HG03432 (cell line): Measurements from ENCODE around the gene TRMT1.
"Not testable (repeated sequence)": the region's sequence is repeated elsewhere in the genome, so short reads cannot be mapped to it uniquely, and the experiment has no call there.

Experiments
- ATAC-seq: cut with Tn5 transposase; IDR thresholded peaks from one replicate; pipeline ENCODE4 v1.9.1; 2021; ENCODE audit warnings: mild to moderate bottlenecking, moderate library complexity; ENCODE audit not compliant: unreplicated experiment

The TRMT1 gene

GRCh38 chr19:13116282-13117175, at the start of gene TRMT1:
TSS of gene TRMT1 (minus strand) at chr19:13116740. CDS start at chr19:13116399, 341 bp downstream.
- ATAC-seq: peak; percentile 52

DNA sequence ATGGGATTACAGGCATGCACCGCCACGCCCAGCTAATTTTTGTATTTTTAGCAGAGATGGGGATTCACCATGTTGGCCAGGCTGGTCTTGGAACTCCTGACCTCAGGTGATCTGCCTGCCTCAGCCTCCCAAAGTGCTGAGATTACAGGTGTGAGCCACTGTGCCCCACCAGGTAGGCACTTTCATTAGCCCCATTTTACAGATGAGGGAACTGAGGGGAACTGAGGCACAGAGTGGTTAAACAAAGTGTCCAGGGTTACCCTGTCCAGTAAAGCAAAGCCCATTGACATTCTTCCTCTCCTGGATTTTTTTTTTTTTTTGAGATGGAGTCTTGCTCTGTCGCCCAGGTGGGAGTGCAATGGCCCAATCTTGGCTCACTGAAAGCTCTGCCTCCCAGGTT, 49.6 kb upstream of the TRMT1 start:
- ATAC-seq: not testable (repeated sequence)

DNA sequence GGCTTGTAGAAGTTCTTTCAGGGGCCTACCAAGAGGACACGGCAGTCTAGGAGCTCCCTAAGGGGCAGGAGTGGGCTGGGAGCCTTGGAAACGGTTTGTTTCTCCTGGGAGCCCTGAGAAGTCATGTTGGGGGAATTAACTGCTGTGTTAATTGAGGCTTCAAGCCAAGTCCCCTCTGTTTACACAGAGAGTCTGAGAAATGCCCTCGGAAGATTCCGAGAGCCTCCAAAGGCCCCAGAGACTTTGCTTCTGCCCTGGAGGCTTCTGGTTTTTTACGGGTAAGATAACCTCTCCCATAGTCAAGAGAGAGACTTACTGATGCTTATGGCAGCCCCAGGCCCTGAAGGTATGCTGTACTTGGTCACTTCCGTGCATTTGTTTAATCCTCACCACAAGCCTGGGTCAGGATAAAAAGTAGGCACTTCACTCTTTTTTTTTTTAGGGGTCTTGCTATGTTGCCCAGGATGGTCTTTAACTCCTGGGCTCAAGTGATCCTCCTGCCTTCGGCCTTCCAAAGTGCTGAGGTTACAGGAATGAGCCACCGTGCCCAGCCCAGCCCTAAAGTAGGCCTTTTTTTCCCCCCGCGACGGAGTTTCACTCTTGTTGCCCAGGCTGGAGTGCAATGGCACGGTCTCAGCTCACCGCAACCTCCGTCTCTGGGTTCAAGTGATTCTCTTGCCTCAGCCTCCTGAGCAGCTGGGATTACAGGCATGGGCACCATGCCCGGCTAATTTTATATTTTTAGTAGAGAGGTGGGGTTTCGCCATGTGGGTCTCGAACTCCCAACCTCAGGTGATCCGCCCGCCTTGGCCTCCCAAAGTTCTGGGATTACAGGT, 48.8 kb upstream of the TRMT1 start:
- no peak for ATAC-seq

DNA sequence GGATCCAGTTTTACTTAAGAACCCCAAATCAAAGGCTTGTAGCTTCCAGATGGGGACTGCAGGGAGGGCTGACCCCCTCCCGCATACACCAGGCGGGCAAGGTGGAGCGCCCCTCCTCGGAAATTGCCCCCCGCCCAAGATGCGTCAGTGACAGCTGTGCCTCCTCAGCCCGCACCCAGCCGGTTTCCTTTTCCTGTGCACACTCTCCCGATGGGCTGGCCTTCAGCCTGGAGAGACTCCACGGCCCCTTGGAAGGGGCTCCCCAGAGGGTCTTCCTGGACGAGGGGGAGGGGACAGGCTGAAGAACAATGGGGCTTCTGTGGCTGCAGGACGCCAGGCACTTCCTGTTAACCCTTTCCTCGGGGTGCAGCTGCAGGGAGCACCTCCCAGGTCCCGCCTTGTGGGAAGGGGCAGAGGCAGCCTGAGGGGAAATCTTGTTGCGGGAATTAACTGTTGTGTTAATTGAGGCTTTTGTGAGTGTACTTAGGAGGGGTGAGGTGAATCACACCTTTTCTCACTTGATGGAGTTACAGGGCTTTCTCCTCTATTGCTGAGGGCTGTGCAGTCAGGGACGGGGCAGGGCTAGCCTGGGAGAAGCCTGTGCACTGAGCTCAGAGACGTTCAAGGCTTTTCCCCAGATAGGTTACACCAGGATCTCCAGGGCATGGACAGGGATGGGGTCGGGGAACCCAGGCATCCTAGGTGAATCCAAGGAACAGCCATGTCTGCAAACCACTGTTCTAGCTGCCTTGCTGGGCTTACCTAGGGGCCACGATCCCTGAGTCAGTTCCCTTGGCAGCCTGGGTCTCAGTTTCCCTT, 48.0 kb upstream of the TRMT1 start:
- ATAC-seq: no peak

DNA sequence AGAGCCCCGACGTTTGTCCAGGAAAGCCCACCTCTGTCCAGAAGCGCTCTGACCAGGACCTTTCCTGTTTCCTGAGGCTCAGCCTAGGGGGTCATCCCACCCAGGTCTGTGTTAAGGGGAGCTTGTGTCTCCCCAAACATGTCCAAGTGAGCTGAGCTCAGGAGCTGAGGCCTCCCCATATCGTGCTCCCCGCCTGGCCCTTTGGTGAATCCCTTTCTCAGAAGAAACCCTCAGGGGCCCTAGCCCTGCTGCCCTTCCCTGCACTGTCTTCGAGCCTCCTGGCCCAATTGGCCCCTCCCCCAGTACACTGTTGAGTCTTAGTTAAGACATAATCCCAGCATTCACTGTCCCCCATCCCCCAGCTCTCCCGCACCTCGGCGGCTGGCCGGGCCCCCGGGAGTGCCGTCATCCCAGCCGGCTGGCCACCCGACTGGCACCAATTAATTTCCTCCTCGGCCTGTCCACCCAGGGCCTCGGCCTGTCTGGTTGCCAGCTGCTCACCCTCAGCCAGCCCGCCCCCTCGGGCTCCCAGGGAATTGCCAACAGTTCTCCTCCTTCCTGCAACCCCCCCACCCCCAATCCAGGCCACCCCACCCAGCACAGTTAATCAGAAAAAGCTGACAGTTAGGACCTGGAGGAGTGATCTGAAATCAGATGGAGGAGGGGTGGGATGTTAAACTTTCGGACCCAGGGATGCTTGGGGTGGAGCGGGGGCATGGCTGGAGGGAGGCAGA, 47.2 kb upstream of the TRMT1 start:
- no peak for ATAC-seq

- peak; percentile 52 for ATAC-seq
These were observed 46.4 kb upstream of the TRMT1 start for GRCh38 chr19:13162724-13163608.

DNA sequence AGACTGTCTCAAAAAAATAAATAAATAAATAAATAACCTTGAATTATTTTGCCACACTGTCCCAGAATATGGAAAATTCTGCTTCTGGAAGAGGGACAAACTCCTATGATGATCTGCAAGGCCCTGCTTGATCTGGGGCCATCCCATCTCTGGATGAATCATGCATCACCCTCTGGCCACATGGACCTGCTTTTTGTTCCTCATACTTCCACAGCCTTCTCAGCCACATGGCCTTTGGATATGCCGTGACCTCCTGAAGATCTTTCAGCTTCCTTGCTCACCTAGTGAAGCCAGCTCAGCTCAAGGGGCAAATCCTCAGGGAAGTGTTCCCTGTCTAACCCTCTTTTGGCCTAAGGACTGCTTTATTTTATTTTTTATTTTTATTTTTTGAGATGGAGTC, 44.0 kb upstream of the TRMT1 start:
- ATAC-seq: no peak

DNA sequence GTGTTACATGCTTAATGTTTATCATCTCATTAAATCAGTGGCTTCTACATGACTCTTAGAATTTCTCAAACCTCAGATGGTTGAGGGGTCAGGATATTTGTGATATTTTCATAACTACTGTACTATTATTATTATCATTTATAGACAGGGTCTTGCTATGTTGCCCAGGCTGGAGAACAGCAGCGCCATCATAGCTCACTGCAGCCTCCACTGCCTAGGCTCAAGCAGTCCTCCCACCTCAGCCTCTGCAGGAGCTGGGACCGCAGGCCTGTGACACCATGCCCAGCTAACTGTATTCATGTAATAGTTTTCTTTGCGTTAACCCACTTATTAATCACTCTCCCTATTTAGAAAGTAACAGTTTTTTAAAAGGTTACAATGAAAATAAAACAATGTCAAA, 43.2 kb upstream of the TRMT1 start:
- no peak for ATAC-seq

- peak; percentile 16 for ATAC-seq
These were observed 39.2 kb upstream of the TRMT1 start for GRCh38 chr19:13155472-13156359.

DNA sequence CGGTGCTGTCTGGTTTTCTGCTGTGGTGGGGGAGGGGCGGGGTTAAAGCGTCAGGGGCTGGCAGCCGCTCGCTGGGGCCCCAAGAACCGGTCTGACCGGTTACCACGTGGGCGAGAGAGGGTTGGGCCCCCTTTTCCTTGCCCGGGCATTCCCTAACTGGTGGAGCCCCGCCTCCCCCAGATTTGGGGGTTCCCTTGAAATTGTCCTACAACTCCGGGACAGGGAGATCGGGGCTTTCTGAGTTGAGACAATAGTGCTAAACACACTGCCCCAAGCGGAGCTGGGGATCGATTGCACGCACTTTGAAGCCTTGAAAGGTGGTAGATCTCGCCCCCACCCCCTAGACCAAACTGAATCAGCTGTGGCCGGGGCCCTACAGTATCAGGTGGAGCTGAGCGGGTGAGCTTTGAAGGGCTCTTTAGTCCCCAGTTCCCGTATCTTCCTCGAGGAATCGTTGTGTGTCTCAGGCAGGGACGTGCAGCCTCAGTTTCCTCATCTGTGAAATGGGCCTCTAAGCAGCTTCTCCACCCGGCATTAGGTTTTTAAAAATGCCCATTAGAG, 38.5 kb upstream of the TRMT1 start:
- ATAC-seq: no peak

- no peak for ATAC-seq
These were observed 37.8 kb upstream of the TRMT1 start for GRCh38 chr19:13154241-13154778.

GRCh38 chr19:13153569-13154240, 37.2 kb upstream of the TRMT1 start:
- no peak for ATAC-seq

- peak; percentile 34 for ATAC-seq
These were observed 36.5 kb upstream of the TRMT1 start for GRCh38 chr19:13152974-13153568.

GRCh38 chr19:13152356-13152973, 35.9 kb upstream of the TRMT1 start:
- peak; percentile 5 for ATAC-seq

DNA sequence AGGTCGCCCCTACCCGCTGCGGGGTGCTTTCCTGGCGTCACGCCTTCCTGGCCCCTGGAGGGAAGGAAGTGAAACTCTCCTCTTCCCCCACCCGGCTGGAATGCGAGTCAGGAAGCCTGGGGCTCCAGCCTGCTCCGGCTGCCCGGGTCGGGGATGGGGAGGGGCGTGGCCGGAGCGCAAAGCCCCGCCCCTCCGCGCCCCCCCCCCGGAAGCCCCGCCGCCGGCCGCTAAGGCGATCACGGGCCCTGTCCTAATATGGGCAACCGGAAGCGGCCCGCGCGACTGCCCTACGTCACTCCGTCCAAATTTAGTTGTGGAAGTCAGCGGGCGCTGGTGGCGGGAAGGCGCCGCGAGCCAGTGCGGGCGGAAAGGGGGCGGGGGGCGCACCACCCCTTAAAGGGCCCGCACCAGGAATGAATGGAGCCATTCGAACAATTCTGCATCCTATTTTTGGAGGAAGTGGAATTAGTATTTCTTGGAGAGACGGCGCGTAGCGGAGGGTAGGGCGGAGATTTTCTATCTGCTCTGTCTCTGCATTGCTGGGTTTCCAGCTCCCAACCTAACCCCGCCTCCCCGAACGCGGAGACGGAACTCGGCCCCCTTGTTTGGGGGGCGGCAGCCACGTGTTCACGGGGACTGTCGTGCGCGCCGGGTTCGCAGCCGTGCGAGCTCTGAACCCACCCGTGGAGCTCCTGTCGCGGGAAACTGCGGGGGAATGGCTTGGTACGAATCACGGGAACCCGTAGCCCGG, 35.2 kb upstream of the TRMT1 start:
- peak; percentile 39 for ATAC-seq
